ENCODE measurements around the gene GRIP2. TPM values are rescaled to one million over a fixed set of nuclear protein-coding genes. Genes with fewer than 3 reads are reported as not detected.

GRIP2 gene
- polyA plus RNA-seq, 1 donor (not counting 4 experiments of a cell fraction or from before 2014, with no cell fraction given), result 0.01 TPM

GRCh38 chr3:14543446-14543845, 3.3 kb upstream of the GRIP2 start:
- Histone ChIP-seq H2AFZ (ENCODE audit: control insufficient read depth, low read length) (no peak overlapping the region), H3K27me3 (ENCODE audit: control insufficient read depth, extremely low read depth, insufficient read depth, low read length) (peaks cover 23% of the 10 kb centered on the region), H3K4me1 (ENCODE audit: control insufficient read depth, extremely low read depth, insufficient read depth, low read length) (no peaks in the 10 kb centered on the region), H3K4me2 (ENCODE audit: control insufficient read depth, extremely low read depth, insufficient read depth, low read depth, low read length) (no peak overlapping the region), H3K9me1 (ENCODE audit: control insufficient read depth, extremely low read depth, insufficient read depth, low read length) (no peaks in the 10 kb centered on the region), H3K36me3 (ENCODE audit: control insufficient read depth in 2 of 2, extremely low read depth in 1 of 2, insufficient read depth in 2 of 2, low read length in 2 of 2) (no peaks in the 10 kb centered on the region), H3K9ac (ENCODE audit: control insufficient read depth, extremely low read depth, insufficient read depth, low read length) (no peak overlapping the region), H3K27ac (ENCODE audit: control insufficient read depth, insufficient read depth, low read length) (no peak overlapping the region), H4K20me1 (ENCODE audit: control insufficient read depth, extremely low read depth, insufficient read depth, low read length) (peaks cover under 1% of the 10 kb centered on the region), H3K9me3 (ENCODE audit: control insufficient read depth, low read depth, low read length) (no peaks in the 10 kb centered on the region), H3K4me3 (ENCODE audit: control insufficient read depth in 2 of 3, extremely low read depth in 1 of 3, insufficient read depth in 2 of 3, low read depth in 1 of 3, low read length in 3 of 3) (no peak overlapping the region), H3K79me2 (ENCODE audit: control insufficient read depth, insufficient read depth, low read length) (no peaks in the 10 kb centered on the region)
- dilution Hi-C loops (cut with MboI; ENCODE audit: extremely low pct_ligation_motif_present, low sequenced_read_pairs), result no loop called here
- FAIRE-seq (no peak), DNase-seq (ENCODE audit: low read depth, low spot score) (no peak)
- TF ChIP-seq, protein P1, sequence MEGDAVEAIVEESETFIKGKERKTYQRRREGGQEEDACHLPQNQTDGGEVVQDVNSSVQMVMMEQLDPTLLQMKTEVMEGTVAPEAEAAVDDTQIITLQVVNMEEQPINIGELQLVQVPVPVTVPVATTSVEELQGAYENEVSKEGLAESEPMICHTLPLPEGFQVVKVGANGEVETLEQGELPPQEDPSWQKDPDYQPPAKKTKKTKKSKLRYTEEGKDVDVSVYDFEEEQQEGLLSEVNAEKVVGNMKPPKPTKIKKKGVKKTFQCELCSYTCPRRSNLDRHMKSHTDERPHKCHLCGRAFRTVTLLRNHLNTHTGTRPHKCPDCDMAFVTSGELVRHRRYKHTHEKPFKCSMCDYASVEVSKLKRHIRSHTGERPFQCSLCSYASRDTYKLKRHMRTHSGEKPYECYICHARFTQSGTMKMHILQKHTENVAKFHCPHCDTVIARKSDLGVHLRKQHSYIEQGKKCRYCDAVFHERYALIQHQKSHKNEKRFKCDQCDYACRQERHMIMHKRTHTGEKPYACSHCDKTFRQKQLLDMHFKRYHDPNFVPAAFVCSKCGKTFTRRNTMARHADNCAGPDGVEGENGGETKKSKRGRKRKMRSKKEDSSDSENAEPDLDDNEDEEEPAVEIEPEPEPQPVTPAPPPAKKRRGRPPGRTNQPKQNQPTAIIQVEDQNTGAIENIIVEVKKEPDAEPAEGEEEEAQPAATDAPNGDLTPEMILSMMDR (optimal IDR thresholded peaks at IDR 0.05 in 1 of 3, IDR thresholded peaks at IDR 0.05 in 1 of 3, conservative IDR thresholded peaks at IDR 0.05 in 1 of 3; ENCODE audit: extremely low read depth in 1 of 3, insufficient read depth in 2 of 3, low read length in 3 of 3), result no peak
- TF ChIP-seq EZH2 (IDR thresholded peaks at IDR 0.05; ENCODE audit: low read length), result no peak

GRCh38 chr3:14542656-14543055, 2.5 kb upstream of the GRIP2 start:
- DNase-seq (ENCODE audit: low read depth, low spot score), result no peak
- no peak for TF ChIP-seq EZH2 (IDR thresholded peaks at IDR 0.05; ENCODE audit: low read length)
- TF ChIP-seq, protein P1 (optimal IDR thresholded peaks at IDR 0.05 in 1 of 3, IDR thresholded peaks at IDR 0.05 in 1 of 3, conservative IDR thresholded peaks at IDR 0.05 in 1 of 3; ENCODE audit: extremely low read depth in 1 of 3, insufficient read depth in 2 of 3, low read length in 3 of 3), result no peak
- H3K79me2 ChIP-seq (ENCODE audit: control insufficient read depth, insufficient read depth, low read length), result no peaks in the 10 kb centered on the region
- H2AFZ ChIP-seq (ENCODE audit: control insufficient read depth, low read length), result no peak overlapping the region
- dilution Hi-C loops (cut with MboI; ENCODE audit: extremely low pct_ligation_motif_present, low sequenced_read_pairs), result no loop called here
- H3K4me3 ChIP-seq (ENCODE audit: control insufficient read depth in 2 of 3, extremely low read depth in 1 of 3, insufficient read depth in 2 of 3, low read depth in 1 of 3, low read length in 3 of 3), result no peak overlapping the region
- no peaks in the 10 kb centered on the region for H3K36me3 ChIP-seq (ENCODE audit: control insufficient read depth in 2 of 2, extremely low read depth in 1 of 2, insufficient read depth in 2 of 2, low read length in 2 of 2)
- FAIRE-seq, result no peak
- H3K9me1 ChIP-seq (ENCODE audit: control insufficient read depth, extremely low read depth, insufficient read depth, low read length), result no peaks in the 10 kb centered on the region
- peaks cover 16% of the 10 kb centered on the region for H3K27me3 ChIP-seq (ENCODE audit: control insufficient read depth, extremely low read depth, insufficient read depth, low read length)
- H3K4me2 ChIP-seq (ENCODE audit: control insufficient read depth, extremely low read depth, insufficient read depth, low read depth, low read length), result no peak overlapping the region
- H3K27ac ChIP-seq (ENCODE audit: control insufficient read depth, insufficient read depth, low read length), result no peak overlapping the region
- H3K9ac ChIP-seq (ENCODE audit: control insufficient read depth, extremely low read depth, insufficient read depth, low read length), result no peak overlapping the region
- no peaks in the 10 kb centered on the region for H3K9me3 ChIP-seq (ENCODE audit: control insufficient read depth, low read depth, low read length)
- no peaks in the 10 kb centered on the region for H4K20me1 ChIP-seq (ENCODE audit: control insufficient read depth, extremely low read depth, insufficient read depth, low read length)
- H3K4me1 ChIP-seq (ENCODE audit: control insufficient read depth, extremely low read depth, insufficient read depth, low read length), result no peaks in the 10 kb centered on the region
